ENCODE results near the gene CRKL.
A peak's percentile ranks its signal among the peaks of the same experiment; 100 is the strongest.
"Not testable (repeated sequence)": the region's sequence is repeated elsewhere in the genome, so short reads cannot be mapped to it uniquely, and the experiment has no call there.

The CRKL gene

DNA sequence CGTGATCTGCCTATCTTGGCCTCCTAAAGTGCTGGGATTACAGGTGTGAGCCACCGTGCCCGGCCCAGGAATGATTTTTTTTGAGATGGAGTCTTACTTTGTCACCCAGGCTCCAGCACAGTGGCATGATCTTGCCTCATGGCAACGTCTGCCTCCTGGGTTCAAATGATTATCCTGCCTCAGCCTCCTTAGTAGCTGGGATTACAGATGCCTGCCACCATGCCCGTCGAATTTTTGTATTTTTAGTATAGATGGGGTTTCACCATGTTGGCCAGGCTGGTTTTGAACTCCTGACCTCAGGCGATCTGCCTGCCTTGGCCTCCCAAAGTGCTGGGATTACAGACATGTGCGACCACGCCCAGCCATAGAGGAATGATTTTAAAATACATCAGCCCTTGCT is 17.8 kb downstream of the CRKL start:
- DNase-seq: not testable (repeated sequence)

DNA sequence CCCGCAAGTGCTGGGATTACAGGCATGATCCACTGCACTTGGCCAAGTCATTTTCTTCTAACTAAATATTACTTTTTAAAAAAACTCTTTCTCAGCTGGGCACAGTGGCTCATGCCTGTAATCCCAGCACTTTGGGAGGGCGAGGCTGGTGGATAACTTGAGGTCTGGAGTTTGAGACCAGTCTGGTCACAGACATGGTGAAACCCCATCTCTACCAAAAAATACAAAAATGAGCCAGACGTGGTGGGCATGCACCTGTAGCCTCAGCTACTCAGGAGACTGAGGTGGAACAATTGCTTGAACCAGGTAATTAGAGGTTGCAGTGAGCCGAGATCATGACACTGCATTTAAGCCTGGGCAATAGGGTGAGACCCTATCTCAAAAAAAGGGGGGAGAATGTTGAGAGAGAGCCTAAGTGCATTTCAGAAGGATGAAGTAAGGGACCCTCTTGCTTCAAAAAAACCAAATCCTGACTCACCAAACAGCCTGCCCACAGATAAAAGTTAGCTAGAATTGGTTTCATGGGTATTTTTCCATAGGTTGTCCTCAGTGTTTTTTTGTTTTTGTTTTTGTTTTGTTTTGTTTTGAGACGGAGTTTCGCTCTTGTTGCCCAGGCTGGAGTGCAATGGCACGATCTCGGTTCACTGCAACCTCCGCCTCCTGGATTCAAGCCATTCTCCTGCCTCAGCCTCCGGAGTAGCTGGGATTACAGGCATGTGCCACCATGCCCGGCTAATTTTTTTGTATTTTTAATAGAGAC is 18.8 kb downstream of the CRKL start:
- DNase-seq: not testable (repeated sequence)

DNA sequence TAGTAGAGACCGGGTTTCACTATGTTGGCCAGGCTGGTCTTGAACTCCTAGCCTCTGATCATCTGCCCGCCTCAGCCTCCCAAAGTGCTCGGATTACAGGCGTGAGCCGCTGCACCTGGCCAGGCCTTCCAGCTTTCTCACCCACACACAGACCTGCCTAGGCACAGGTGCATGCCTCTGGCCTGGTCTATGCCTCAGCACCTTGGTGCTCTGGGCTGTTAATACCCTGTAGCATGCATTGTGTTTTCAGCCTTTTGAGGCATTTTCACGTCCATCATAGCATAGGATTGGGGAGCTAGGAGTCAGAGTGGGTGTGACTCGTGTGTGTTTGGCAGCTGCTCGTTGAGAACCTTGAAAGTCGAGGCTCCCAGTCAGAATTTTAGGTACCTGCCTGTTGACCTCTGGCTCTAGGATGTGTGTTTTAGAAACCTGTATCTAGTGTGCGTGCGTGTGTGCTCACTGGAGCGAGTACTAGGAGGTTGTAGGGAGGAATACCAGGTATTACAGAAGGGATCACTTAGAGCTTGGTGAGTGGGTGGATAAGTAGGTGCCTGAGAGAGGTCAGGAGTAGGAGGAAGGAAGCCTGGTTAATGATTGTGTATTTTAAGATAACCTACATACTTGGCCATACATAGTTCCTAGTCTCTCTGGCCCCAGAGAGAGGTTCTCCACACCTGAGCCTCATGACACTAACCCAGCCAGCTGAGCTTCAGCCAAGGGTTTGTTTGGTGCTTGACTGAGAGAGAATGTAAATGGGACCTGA is 20.0 kb downstream of the CRKL start:
- DNase-seq: peak; percentile 59

DNA sequence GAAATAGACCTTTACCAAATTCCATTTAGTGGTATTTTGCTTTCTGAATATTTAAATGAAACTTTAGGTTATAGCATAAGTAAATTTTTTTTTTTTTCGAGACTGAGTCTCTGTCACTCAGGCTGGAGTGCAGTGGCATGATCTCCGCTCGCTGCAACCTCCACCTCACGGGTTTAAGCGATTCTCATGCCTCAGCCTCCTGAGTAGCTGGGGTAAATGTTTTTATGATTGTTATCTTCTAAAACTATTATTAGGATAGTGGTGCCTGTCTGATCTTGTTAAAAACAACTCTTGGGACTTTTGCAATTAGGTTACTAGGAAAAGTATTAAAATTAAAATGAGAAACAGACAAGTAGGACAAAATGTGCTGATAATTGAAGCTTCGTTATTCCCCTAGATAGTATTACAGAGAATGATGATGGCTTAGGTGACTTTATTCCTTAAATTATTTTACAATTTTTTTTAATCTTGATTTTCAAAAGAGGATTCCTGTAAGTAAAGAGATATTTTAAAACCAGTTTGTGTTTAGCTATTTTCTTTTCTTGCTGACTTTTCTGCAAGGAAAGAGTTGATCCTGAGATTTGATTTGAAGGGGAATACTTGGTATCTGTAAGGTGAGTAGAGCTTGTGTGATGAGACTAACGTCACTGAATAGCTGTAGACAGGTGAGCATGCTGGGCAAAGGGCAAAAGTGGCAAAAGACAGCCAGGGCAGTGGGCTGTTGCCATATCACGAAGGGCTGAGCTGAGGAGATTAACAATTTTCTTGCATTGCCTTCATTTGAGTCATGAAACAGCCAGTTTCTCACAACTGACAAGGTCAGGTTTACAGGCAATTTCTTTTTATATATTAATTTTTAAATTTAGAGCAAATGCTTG is 20.8 kb downstream of the CRKL start:
- no peak for DNase-seq

DNA sequence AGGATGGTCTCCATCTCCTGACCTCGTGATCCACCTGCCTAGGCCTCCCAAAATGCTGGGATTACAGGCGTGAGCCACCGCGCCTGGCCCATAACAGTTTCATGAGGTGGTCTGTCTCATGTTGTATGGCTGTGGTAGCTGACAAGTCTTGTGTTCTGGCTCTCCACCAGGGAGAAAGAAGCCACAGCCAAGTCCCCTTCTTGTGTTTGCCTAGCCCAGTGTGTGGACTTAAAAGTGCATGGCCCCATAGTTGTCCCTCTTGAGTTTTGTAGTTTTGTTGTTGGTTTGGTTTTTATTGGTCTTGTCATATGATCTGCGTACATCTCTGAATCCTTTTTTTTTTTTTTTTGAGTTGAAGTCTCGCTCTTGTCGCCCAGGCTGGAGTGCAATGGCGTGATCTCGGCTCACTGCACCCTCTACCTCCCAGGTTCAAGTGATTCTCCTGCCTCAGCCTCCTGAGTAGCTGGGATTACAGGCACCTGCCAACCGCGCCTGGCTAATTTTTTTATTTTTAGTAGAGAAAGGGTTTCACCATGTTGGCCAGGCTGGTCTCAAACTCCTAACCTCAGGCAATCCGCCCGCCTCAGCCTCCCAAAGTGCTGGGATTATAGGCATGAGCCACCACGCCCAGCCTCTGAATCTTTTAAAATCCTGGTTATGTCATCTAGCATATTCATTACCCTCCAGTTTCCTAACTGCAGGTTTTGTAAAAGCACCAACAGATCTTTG is 22.4 kb downstream of the CRKL start:
- DNase-seq: peak; percentile 27

DNA sequence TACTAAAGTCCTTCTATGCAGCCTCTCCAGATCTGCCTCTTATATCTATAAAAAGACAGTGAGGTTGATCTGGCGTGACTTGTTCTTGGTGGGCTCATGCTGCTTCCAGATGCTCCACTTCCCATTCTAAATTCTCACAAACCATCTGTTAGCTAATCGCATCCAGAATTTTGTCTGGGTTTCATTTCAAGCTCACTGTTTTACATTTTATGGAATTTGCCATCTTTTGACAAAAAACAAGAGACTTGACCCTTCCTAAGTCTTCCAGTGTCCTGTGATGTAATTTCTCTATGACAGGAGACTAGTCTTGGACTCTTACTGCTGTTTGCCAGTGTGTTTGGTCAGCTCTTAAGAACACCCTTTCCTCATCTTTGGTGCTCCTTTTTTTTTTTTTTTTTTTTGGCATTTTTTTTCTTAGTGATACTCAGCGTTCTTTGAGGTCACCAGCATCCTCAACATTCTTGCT is 23.0 kb downstream of the CRKL start:
- DNase-seq: no peak

DNA sequence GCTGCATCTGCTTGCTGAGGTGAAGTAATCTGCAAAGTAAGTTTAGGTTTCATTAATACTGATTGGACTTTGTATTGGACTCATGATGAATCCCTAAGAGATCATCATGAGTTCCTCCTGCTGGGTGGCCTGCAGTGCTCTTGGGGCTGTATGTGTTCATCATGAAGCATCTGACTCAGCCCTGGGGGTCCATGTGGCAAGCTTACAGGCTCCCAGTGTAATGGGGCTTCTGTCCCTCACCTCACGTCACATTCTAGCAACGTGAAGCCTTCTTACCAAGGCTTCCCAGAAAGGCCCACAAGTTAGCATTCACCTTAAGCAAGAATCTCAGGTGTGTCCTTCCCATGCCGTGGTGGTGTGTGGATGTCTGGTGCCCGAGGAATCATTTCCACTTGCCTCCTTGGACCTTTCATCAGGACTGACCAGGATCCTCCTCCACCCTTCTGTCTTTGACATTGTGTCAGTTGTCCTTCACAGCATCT is 23.7 kb downstream of the CRKL start:
- no peak for DNase-seq

DNA sequence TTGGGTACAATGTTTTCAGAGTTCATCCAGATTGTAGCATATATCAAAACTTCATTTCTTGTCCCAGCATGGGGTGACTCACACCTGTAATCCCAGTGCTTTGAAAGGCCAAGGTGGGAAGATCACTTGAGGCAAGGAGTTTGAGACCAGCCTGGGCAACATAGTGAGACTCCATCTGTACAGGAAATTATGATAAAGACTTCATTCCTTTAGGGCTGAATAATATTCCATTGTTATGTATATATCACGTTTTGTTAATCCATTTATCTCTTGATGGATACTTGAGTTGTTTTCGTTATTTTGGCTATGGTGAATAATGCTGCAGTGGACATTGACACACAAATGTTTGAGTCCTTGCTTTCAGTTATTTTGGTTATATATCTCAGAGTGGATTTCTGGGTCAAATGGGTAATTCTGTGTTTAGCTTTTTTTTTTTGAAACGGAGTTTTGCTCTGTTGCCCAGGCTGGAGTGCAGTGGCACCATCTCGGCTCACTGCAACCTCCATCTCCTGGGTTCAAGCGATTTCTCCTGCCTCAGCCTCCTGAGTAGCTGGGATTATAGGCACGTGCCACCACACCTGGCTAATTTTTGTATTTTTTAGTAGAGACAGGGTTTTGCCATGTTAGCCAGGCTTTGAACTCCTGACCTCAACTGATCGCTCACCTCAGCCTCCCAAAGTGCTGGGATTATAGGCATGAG is 25.1 kb downstream of the CRKL start:
- DNase-seq: not testable (repeated sequence)

DNA sequence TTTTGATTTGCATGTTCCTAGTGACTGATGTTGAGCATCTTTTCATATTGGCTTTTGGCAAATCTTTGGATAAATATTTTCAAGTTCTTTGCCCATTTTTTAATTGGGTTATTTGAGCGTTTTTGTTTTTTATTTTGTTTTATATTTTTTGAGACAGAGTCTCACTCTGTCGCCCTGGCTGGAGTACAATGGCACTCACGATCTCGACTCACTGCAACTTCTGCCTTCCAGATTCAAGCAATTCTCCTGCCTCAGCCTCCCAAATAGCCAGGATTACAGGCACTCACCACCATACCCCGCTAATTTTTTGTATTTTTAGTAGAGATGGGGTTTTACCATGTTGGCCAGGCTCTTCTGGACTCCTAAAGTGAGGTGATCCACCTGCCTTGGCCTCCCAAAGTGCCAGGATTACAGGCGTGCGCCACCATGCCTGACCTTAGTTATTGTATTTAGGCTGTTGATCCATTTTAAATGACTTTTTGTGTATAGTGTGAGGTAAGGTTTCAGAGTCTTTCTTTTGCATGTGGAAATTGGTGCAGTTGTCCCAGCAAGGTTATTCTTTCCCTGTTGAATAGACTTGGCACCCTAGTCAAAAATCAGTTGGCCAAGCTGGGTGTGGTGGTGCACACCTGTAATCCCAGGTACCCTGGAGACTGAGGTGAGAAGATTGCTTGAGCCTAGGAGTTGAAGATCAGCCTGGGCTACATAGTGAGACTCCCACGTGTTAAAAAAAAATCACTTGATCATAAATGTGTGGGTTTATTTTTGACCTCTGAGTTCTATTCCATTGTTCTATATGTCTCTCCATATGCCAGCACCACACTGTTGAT is 26.1 kb downstream of the CRKL start:
- no peak for DNase-seq

DNA sequence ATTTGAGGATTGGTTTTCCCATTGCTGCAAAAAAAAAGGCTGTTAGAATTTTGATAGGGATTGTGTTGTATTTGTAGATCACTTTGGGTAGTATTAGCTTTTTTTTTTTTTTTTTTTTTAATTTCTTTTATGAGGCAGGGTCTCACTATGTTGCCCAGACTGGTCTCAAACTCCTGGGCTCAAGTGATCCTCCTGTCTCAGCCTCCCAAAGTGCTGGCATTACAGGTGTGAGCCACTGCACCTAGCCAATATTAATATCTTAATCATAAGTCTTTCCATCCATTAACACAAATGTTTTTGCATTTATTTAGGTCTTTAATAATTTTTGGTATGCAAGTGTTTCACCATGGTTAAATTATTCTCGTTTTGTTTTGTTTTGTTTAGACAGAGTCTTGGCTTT is 26.8 kb downstream of the CRKL start:
- DNase-seq: no peak

DNA sequence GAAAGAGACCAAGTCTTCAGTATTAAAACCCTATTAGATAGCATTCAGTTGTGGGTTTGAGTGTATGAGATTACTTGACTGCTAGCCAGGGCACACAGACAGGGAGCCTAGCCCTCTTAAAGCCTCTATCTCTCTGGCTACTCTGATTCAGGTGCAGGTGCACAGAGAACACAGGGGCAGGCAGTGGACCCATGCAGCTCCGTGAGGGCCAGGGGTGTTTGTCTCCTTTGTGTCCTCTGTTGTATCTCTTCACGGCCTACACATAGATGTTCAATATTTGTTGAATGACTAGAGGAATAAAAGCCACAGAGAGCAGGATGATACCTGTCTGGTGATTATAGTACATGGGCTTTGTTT is 28.3 kb downstream of the CRKL start:
- DNase-seq: peak; percentile 33

DNA sequence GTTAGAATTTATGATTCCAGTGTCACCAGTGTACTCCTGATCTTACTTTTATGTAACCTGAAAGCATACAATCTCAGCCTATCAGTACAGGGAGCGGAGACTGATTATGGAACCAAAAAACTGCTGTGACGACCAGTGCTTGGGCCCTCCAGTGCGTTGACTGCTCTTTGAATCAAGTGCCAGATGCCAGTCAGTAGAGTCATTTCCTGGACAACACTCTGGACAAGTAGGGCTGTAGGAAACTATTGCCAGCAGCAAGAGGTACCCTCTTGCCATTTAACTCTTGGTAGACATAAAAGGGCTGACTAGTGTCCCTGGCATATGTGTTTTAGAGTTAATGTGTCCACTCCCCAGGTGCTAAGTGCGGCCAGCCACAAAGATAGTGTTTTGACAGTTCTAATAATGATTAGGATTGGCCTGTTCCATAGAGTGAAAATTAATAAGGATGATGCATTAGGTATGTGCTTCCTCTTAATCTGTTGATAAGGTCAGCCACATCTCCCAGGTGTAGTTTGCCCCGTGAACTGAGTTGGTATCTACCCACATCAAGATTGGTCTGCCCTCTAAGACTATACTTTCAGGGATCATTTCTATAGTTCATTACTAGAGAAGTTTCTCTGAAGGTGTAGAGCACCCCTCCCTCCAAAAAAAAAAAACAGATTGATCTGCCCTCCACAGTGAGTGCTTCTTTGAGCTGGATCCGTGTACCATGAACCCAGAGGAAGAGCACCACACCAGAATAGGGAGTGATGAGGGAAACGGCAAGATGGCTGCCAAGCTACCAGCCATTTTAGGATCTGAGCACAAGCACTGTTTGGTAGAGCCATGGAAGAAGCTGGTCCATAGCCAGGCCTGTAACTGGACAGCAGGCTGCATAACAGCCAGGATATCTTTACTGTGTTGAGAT is 29.1 kb downstream of the CRKL start:
- no peak for DNase-seq

DNA sequence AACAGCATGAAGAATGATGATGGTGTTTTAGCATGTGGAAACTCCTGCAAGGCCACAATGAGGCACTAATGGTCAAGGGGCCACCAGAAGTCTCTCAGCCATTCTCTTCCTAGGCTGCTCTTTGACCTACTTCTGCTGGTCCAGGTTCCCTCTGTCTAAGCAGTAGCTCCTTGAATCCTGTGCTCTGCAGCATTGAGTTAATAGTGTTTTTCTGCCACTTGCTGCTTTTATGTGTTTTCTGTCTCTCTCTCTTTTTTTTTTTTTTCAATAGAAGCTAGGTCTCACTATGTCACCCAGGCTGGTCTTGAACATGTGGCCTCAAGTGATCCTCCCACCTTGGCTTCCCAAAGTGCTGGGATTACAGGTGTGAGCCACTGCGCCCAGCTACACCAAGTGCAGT is 29.8 kb downstream of the CRKL start:
- no peak for DNase-seq

DNA sequence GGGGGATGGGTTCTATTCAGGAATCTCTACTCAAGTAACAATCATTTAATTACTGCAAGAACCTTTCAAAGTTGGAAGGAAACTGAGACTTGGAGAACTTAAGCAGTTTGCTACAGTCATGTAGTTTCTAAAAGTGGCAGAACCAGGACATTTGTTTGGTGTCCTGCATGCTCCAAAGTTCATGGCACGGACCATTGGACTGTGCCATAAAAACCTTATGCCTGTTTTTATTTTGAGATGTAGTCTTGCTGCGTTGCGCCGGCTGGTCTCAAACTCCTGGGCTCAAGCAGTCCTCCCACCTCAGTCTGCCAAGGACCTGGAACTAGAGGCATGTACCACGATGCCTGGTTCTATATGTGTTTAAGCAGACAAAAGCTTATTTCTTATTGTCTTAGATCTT is 31.2 kb downstream of the CRKL start:
- no peak for DNase-seq

DNA sequence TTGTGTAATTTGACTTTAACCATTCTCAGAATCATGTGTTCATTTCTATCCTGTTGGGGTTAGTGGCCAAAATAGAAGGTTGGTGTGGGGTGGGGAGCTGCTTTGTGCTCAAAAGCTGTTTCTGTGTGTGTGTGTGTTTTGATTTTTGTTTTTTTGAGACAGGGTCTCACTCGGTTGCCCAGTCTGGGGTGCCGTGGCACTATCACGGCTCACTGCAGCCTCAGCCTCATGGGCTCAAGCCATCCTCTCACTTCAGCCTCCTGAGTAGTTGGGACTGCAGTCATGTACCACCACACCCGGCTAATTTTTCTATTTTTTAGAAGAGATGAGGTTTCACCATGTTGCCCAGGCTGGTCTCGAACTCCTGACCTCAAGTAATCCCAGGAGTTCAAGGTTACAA is 31.8 kb downstream of the CRKL start:
- DNase-seq: no peak

DNA sequence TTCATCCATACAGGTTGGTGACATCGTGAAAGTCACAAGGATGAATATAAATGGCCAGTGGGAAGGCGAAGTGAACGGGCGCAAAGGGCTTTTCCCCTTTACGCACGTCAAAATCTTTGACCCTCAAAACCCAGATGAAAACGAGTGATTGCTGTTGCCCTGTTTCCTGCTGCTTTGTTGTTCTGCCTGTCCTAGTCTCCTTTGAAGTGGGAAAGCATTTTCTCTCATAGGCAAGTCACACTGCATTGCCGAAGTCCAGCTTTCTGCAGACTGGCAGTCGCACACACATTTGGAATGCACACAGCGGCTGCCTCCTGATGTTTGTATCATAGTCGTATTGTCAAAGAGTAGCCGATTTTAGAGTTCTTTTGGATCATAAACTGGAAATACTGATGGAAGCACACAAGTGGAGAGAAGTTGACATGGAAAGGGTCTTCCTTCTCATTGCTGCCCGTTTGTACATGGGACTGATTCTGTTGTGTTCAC is 32.5 kb downstream of the CRKL start:
- DNase-seq: no peak

DNA sequence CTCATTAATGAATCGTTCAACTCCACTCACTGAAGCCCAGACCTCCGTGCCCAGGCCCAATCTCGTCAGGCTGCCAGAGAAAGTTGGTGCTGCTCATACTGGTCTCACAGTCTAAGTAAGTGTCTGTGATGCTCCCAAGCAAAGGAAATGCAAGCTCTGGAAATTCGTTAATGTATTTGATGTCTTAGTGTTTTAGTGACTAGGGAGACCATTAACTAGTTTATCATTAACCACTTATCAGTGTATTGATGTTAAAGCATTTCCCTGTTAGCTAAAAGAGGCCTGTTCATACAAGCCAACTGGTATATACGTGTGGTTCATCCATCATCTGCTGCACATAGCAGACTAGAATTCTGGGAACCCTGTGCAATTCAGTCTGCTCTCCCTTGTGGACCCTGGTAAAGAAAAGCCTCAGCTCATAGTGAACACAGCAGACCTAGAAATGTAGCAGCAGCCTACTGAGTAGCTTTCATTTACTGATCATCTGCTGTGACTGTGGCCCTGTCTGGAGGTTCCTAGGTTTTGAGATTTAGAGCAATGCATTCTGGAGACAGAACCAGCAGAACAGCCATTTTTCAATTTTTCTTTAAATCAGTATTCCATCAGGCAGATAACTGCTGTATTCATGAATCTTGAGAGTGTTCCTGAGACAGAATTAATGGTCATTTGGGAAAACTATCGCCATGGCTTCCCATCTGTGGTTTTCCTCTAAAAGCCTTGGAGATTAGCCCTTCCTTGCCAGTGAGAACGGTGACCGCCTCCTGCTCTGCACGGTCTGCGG is 34.1 kb downstream of the CRKL start:
- DNase-seq: no peak

DNA sequence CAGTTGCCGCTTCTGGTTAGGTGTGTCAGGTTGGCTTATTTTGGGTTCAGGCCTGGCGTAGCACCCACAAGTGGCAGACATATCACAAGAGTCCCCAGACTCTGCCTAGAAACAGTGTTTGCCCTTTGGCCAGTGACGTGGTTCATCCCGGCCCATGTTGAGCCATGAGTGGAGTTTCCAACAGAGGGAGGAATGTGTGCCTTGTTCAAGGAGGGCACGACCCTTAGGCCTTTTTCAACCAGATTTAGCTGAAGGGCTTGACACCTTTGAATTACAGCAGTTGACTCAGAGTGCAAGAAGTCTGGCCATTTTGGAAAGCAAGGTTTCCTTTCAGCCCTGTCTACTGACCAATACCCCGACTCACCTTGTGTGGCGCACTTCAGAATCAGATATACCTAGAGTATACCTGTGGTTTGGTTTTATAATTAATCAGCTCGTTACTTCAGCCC is 34.7 kb downstream of the CRKL start:
- DNase-seq: no peak
